ENCODE measurements around the gene TBX6.
A peak's percentile ranks its signal among the peaks of the same experiment; 100 is the strongest.

GRCh38 chr16:30113031-30113710 lies 21.4 kb upstream of the TBX6 start, which contains the start of gene GDPD3:
- peak; percentile 35 for TF ChIP-seq CTCF (IDR thresholded peaks at IDR 0.05)
- TF ChIP-seq ZFX (IDR thresholded peaks at IDR 0.05; ENCODE audit: borderline replicate concordance): no peak

Measured in 22Rv1 (cell line).